ENCODE results near the gene NPY2R. TPM values are rescaled to one million over a fixed set of nuclear protein-coding genes. Genes with fewer than 3 reads are reported as not detected.

Gene NPY2R
- total RNA-seq, 1 donor from 2014 or later, result not detected

GRCh38 chr4:155179216-155179615 lies 29.2 kb upstream of the NPY2R start:
- FAIRE-seq, result no peak
- Histone ChIP-seq H3K36me3 (ENCODE audit: control insufficient read depth, insufficient read depth, low read length) (no peaks in the 10 kb centered on the region), H3K27me3 (ENCODE audit: control insufficient read depth, insufficient read depth, low read length) (no peaks in the 10 kb centered on the region), H3K4me3 (ENCODE audit: low read depth, low read length) (no peak overlapping the region)
- peak; percentile 72 for DNase-seq (ENCODE audit: low read depth)
- no peak for TF ChIP-seq CTCF (IDR thresholded peaks at IDR 0.05; ENCODE audit: insufficient read depth, low read length, severe bottlenecking)

- DNase-seq (ENCODE audit: low read depth) (no peak), FAIRE-seq (no peak)
- Histone ChIP-seq H3K36me3 (ENCODE audit: control insufficient read depth, insufficient read depth, low read length) (no peaks in the 10 kb centered on the region), H3K27me3 (ENCODE audit: control insufficient read depth, insufficient read depth, low read length) (no peaks in the 10 kb centered on the region), H3K4me3 (ENCODE audit: low read depth, low read length) (no peak overlapping the region)
- TF ChIP-seq CTCF (IDR thresholded peaks at IDR 0.05; ENCODE audit: insufficient read depth, low read length, severe bottlenecking), result no peak
Observed at GRCh38 chr4:155186972-155187371, 21.5 kb upstream of the NPY2R start.

DNA sequence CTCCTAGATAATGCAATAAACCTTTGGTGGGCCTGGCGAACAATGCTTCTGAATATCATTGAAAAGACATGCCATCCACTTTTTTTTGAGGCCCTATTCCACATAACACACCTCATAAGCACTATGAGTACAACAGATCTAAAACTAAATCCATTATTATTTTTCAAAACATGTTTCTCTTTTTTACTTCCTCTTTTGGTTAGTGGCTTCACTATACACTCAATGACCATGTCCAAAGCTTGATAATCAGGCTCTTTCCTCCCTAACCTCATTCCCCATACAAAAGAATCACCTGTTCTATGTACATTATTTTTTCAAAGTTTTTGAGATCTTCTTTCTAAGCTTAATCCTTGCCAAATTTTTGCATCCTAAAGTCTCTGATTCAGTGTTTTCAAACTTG lies 20.4 kb upstream of the NPY2R start:
- H3K4me3 ChIP-seq (ENCODE audit: low read depth, low read length), result no peak overlapping the region
- DNase-seq (ENCODE audit: low read depth) (no peak), FAIRE-seq (no peak)
- no peak for TF ChIP-seq CTCF (IDR thresholded peaks at IDR 0.05; ENCODE audit: insufficient read depth, low read length, severe bottlenecking)
- no peaks in the 10 kb centered on the region for H3K27me3 ChIP-seq (ENCODE audit: control insufficient read depth, insufficient read depth, low read length)
- no peaks in the 10 kb centered on the region for H3K36me3 ChIP-seq (ENCODE audit: control insufficient read depth, insufficient read depth, low read length)

GRCh38 chr4:155190099-155190498 lies 18.3 kb upstream of the NPY2R start:
- DNase-seq (ENCODE audit: low read depth), result no peak
- no peaks in the 10 kb centered on the region for H3K27me3 ChIP-seq (ENCODE audit: control insufficient read depth, insufficient read depth, low read length)
- TF ChIP-seq CTCF (IDR thresholded peaks at IDR 0.05; ENCODE audit: insufficient read depth, low read length, severe bottlenecking), result no peak
- H3K36me3 ChIP-seq (ENCODE audit: control insufficient read depth, insufficient read depth, low read length), result no peaks in the 10 kb centered on the region
- no peak for FAIRE-seq
- no peak overlapping the region for H3K4me3 ChIP-seq (ENCODE audit: low read depth, low read length)

- FAIRE-seq, result no peak
- no peak for TF ChIP-seq CTCF (IDR thresholded peaks at IDR 0.05; ENCODE audit: insufficient read depth, low read length, severe bottlenecking)
Observed at GRCh38 chr4:155197757-155198156, 10.7 kb upstream of the NPY2R start.

DNA sequence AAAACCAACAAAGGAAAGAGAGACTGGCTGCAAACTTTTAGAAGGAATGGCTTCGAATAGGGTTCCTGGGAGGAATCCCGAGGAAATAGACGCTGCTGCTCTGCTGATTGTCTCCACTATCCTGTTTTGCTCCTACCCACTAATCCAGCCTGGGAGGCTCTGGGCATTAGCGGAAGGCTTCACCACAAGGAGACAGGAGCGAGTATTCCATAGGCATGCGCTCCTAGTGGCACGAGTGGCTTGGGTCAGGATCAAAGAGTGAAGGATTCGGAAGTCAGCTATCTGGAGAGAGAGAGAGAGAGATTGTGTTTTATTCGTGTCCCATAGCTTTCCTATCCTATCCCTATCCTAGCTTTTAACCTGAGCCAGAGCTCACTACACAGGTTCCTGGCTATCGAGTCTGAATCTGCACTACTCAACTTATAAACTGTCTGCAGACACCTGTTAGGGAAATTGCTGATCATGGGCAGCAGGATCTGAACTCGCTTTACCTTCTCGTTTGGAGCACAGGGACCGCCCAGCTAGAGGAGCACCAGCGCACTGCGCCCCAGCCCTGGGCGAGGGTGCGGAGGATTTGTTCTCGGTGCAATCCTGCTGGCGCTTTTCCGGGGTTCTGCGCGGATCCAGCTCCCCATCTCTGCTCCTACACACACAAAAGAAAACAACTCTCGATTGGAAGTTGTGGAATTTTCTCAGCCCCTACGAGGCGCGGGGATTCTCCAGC lies 740 bp upstream of the NPY2R start:
- peak; percentile 8 for TF ChIP-seq CTCF (IDR thresholded peaks at IDR 0.05; ENCODE audit: insufficient read depth, low read length, severe bottlenecking)
- H3K27me3 ChIP-seq (ENCODE audit: control insufficient read depth, insufficient read depth, low read length), result peaks cover 21% of the 10 kb centered on the region
- DNase-seq (ENCODE audit: low read depth), result no peak

More at GRCh38 chr4:155197757-155198156, 10.7 kb upstream of the NPY2R start:
- no peak for DNase-seq (ENCODE audit: low read depth)
- H3K36me3 ChIP-seq (ENCODE audit: control insufficient read depth, insufficient read depth, low read length), result no peaks in the 10 kb centered on the region
- no peaks in the 10 kb centered on the region for H3K27me3 ChIP-seq (ENCODE audit: control insufficient read depth, insufficient read depth, low read length)
- H3K4me3 ChIP-seq (ENCODE audit: low read depth, low read length), result no peak overlapping the region

More for the DNA sequence above, 740 bp upstream of the NPY2R start:
- no peaks in the 10 kb centered on the region for H3K36me3 ChIP-seq (ENCODE audit: control insufficient read depth, insufficient read depth, low read length)
- no peak for FAIRE-seq
- no peak overlapping the region for H3K4me3 ChIP-seq (ENCODE audit: low read depth, low read length)

Data from bronchial epithelial cell (primary cell).